A673 (cell line): ENCODE results near the gene CCDC78. TPM values are rescaled to one million over a fixed set of nuclear protein-coding genes. Genes with fewer than 3 reads are reported as not detected.

Source experiments
- BruUV-seq: library from RNA; stranded (reverse); fragments of 400-500 nt; replicated peaks from 2 replicates; lab custom pipeline; 2021; lab: Mats Ljungman, UMichigan
- CTCF ChIA-PET: fragments of 300-600 bp; sonication (Branson Sonifier 250); formaldehyde crosslinking; loops from one replicate; lab custom pipeline; 2022; ENCODE audit warnings: antibody characterized with exemption; lab: Charles Lee
- POLR2A ChIA-PET: fragments of 300-600 bp; sonication (Branson Sonifier 250); formaldehyde crosslinking; loops from one replicate; lab custom pipeline; 2022; ENCODE audit warnings: antibody characterized with exemption; ENCODE audit not compliant: low non-redundant PET; lab: Charles Lee
- DNase-seq: peaks from one replicate; pipeline ENCODE4 v3.0.0-alpha.2; 2015; ENCODE audit warnings: low spot score
- H3K27ac ChIP-seq: fragments of 200-600 bp; sonication (generic); 2 replicates; pipeline ENCODE4 v1.5.1; 2016; ENCODE audit warnings: mixed run types, low read depth, mild to moderate bottlenecking, mixed read lengths, antibody characterized with exemption, low read length; ENCODE audit not compliant: poor library complexity, severe bottlenecking
- H3K27me3 ChIP-seq: fragments of 200-600 bp; sonication (generic); replicated peaks from 2 replicates; pipeline ENCODE4 v1.6.1; 2017; ENCODE audit warnings: mixed run types, low read depth, mild to moderate bottlenecking, mixed read lengths, antibody characterized with exemption, low read length; ENCODE audit not compliant: insufficient read depth, poor library complexity
- H3K36me3 ChIP-seq: fragments of 200-600 bp; sonication (generic); 2 replicates; pipeline ENCODE4 v1.6.1; 2016; ENCODE audit warnings: mixed run types, mild to moderate bottlenecking, mixed read lengths, antibody characterized with exemption, low read length; ENCODE audit not compliant: insufficient read depth, poor library complexity, severe bottlenecking
- H3K4me1 ChIP-seq: fragments of 200-600 bp; sonication (generic); 2 replicates; pipeline ENCODE4 v1.6.1; 2017; ENCODE audit warnings: mixed run types, mild to moderate bottlenecking, mixed read lengths, antibody characterized with exemption, low read length; ENCODE audit not compliant: insufficient read depth, poor library complexity, severe bottlenecking
- H3K4me3 ChIP-seq: fragments of 200-600 bp; sonication (generic); 2 replicates; pipeline ENCODE4 v1.5.1; 2016; ENCODE audit warnings: low read depth, mixed run types, mild to moderate bottlenecking, mixed read lengths, low read length; ENCODE audit not compliant: poor library complexity, severe bottlenecking
- H3K9me3 ChIP-seq: fragments of 200-600 bp; sonication (generic); 2 replicates; pipeline ENCODE4 v1.6.1; 2016; ENCODE audit warnings: mixed run types, low read depth, mild to moderate bottlenecking, mixed read lengths, antibody characterized with exemption, low read length; ENCODE audit not compliant: poor library complexity, severe bottlenecking
- CTCF ChIP-seq: fragments of 300-800, 200-600 bp; sonication (generic); conservative IDR thresholded peaks from 2 replicates; pipeline ENCODE4 v1.5.1; 2017; ENCODE audit warnings: low read depth, mild to moderate bottlenecking, antibody characterized with exemption, low read length, moderate library complexity, mixed read lengths
- EZH2 ChIP-seq: fragments of 200-600 bp; sonication (generic); IDR thresholded peaks from 2 replicates; pipeline ENCODE4 v1.6.1; 2017; ENCODE audit warnings: borderline replicate concordance, low read depth, mild to moderate bottlenecking, mixed read lengths, antibody characterized with exemption, low read length; ENCODE audit not compliant: poor library complexity, severe bottlenecking
- intact Hi-C: fragments of 100-400 bp; cut with micrococcal nuclease; formaldehyde crosslinking; loops from one replicate; pipeline ENCODE4 v1.10.0; 2022; ENCODE audit not compliant: unreplicated experiment
- total RNA-seq: library from RNA; stranded (reverse); gene quantifications from 2 replicates; pipeline ENCODE4 v1.2.3, GENCODE V29; 2021

The CCDC78 gene
- total RNA-seq, 1 experiment from 2014 or later: 0.28 TPM

GRCh38 chr16:762595-763268 lies 36.5 kb upstream of the CCDC78 start:
- Histone ChIP-seq H3K4me3 (no peak overlapping the region), H3K36me3 (no peaks in the 10 kb centered on the region), H3K4me1 (no peaks in the 10 kb centered on the region), H3K27ac (no peak overlapping the region), H3K27me3 (no peaks in the 10 kb centered on the region), H3K9me3 (no peaks in the 10 kb centered on the region)
- ChIA-PET POLR2A (no interaction called here), CTCF (no interaction called here)
- no peak for DNase-seq
- intact Hi-C loops: no loop called here
- TF ChIP-seq EZH2: no peak
- TF ChIP-seq CTCF: no peak
- BruUV-seq: no TSS peak

DNA sequence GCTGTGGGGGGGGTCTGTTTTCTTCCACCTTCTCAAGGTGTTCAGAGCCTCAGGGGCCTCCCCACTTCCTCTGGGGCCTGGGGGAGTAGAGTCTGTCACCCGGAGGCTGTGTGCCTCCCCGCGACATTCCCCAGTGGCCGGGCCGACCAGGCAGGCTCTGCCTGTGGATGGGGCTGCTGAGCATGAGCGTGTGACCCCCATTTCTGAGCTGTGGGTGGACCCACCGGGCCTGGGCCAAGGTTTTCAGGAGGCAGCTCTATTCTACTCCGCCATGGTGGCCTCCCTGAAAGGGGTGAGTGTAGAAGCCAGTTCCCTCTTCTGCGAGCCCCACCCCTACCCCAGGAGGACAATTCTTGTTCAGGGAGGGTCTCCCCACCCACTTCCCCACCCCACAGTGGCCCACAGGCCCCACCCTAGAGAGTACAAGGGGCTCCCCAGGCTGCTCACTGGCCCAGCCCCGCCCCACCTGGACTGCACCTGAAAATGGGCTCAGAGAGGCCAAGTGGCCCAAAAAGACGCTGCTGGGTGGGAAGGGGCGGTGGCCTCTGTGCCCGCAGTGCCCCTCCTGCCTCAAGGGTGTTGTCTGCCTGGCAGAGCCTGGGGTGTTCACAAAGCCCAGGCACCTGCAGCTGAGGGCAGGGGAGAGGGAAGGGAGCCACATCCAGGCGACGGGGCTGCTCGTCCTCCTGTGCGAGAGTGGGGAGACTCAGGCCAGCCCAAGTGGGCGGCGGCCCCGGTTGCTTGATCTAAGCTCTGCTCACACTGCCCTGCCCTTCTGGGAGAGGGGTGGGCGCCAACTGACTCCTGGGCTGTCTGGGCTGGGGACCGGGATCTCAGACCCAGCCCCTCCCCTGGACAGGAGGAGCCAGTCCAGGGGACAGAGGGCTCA lies 35.6 kb upstream of the CCDC78 start:
- intact Hi-C loops: no loop called here
- ChIA-PET CTCF (no interaction called here), POLR2A (no interaction called here)
- Histone ChIP-seq H3K4me3 (no peak overlapping the region), H3K27ac (no peak overlapping the region), H3K4me1 (no peaks in the 10 kb centered on the region), H3K9me3 (no peaks in the 10 kb centered on the region), H3K27me3 (no peaks in the 10 kb centered on the region), H3K36me3 (no peaks in the 10 kb centered on the region)
- DNase-seq: no peak
- TF ChIP-seq CTCF (no peak), EZH2 (no peak)
- BruUV-seq: no TSS peak

- no peaks in the 10 kb centered on the region for H3K36me3 ChIP-seq
- H3K4me3 ChIP-seq: no peak within 1 kb of the TSS
- CTCF ChIA-PET: no interaction called here
- TF ChIP-seq CTCF (no peak), EZH2 (no peak)
- intact Hi-C loops: no loop called here
- DNase-seq: no peak
- H3K9me3 ChIP-seq: no peaks in the 10 kb centered on the region
- POLR2A ChIA-PET: no interaction called here
- H3K27me3 ChIP-seq: no peaks in the 10 kb centered on the region
- no peak within 1 kb of the TSS for H3K27ac ChIP-seq
- no TSS peak for BruUV-seq
- H3K4me1 ChIP-seq: no peaks in the 10 kb centered on the region
Measured at GRCh38 chr16:760545-761343, 34.5 kb upstream of the CCDC78 start, which contains the start of gene MSLN. TSS of gene MSLN (plus strand) at chr16:760734. CDS start at chr16:762681, 1,947 bp downstream.
